ENCODE data around the gene BANF2. TPM values are rescaled to one million over a fixed set of nuclear protein-coding genes. Genes with fewer than 3 reads are reported as not detected.

The BANF2 gene
- total RNA-seq (2012; rRNA removed): not detected in 2 replicates

GRCh38 chr20:17699931-17700351 is at the start of gene BANF2:
Gene BANF2, plus strand, starts transcription at chr20:17699966. Its CDS starts 25,060 bp downstream, at chr20:17725026.
- H3K9me3 ChIP-seq (replicated peaks; ENCODE audit: low read length): no peaks in the 10 kb centered on the region
- no peak within 1 kb of the TSS for H3K9ac ChIP-seq (ENCODE audit: low read depth, low read length)
- H3K27me3 ChIP-seq (ENCODE audit: control insufficient read depth, insufficient read depth, low read length): peaks cover 23% of the 10 kb centered on the region
- H3K4me3 ChIP-seq (ENCODE audit: low read length): no peak within 1 kb of the TSS
- no peaks in the 10 kb centered on the region for H3K4me1 ChIP-seq (ENCODE audit: control insufficient read depth, insufficient read depth, low read length)
- H3K36me3 ChIP-seq (ENCODE audit: insufficient read depth, low read length): no peaks in the 10 kb centered on the region
- H3K4me2 ChIP-seq (ENCODE audit: low read length): no peak within 1 kb of the TSS

GRCh38 chr20:17650301-17651128 is 49.3 kb upstream of the BANF2 start:
- H3K27me3 ChIP-seq (ENCODE audit: control insufficient read depth, insufficient read depth, low read length): no peaks in the 10 kb centered on the region
- H3K9ac ChIP-seq (ENCODE audit: low read depth, low read length): peak overlapping the region; percentile 30
- no peak overlapping the region for H3K4me3 ChIP-seq (ENCODE audit: low read length)
- H3K4me2 ChIP-seq (ENCODE audit: low read length): peak overlapping the region; percentile 28
- H3K9me3 ChIP-seq (replicated peaks; ENCODE audit: low read length): no peaks in the 10 kb centered on the region
- H3K36me3 ChIP-seq (ENCODE audit: insufficient read depth, low read length): peaks cover 57% of the 10 kb centered on the region
- peaks cover 48% of the 10 kb centered on the region for H3K4me1 ChIP-seq (ENCODE audit: control insufficient read depth, insufficient read depth, low read length)

DNA sequence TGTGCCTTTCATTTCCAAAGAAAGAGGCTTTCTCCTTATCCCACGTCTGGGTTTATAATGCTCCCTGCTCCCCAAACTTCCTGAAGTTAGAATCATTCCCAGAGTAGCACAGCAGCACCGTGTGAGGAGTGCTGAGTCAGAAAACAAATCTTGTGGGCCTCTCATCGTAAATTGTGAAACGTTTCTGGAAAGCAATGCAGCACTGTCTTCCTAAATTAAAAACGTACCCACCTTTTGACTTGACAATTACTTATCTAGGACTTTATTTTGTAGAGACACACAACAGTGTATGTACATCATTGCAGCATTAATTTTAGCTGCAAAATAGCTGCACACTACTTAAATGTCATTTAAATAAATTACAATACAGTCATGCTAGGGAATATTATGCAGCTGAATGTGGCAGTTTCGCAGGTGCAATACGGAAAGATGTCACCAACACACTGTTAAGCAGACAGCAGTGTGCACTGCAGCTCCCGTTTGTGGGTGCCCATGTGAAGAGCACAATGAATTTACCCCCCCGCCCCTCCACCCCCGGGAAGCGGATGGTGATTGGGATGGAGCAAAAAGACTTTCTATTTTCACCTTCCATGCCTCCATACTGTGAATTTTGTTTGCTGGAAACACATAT is 48.5 kb upstream of the BANF2 start:
- H3K36me3 ChIP-seq (ENCODE audit: insufficient read depth, low read length): peaks cover 55% of the 10 kb centered on the region
- H3K27me3 ChIP-seq (ENCODE audit: control insufficient read depth, insufficient read depth, low read length): no peaks in the 10 kb centered on the region
- no peak overlapping the region for H3K4me3 ChIP-seq (ENCODE audit: low read length)
- no peaks in the 10 kb centered on the region for H3K9me3 ChIP-seq (replicated peaks; ENCODE audit: low read length)
- H3K4me1 ChIP-seq (ENCODE audit: control insufficient read depth, insufficient read depth, low read length): peaks cover 51% of the 10 kb centered on the region
- H3K4me2 ChIP-seq (ENCODE audit: low read length): peak overlapping the region; percentile 28
- H3K9ac ChIP-seq (ENCODE audit: low read depth, low read length): peak overlapping the region; percentile 30

- Histone ChIP-seq H3K4me1 (ENCODE audit: control insufficient read depth, insufficient read depth, low read length) (peaks cover 51% of the 10 kb centered on the region), H3K4me3 (ENCODE audit: low read length) (no peak overlapping the region), H3K4me2 (ENCODE audit: low read length) (no peak overlapping the region), H3K9me3 (replicated peaks; ENCODE audit: low read length) (no peaks in the 10 kb centered on the region), H3K27me3 (ENCODE audit: control insufficient read depth, insufficient read depth, low read length) (no peaks in the 10 kb centered on the region), H3K36me3 (ENCODE audit: insufficient read depth, low read length) (peaks cover 58% of the 10 kb centered on the region), H3K9ac (ENCODE audit: low read depth, low read length) (no peak overlapping the region)
Measured at GRCh38 chr20:17651760-17652388, 47.9 kb upstream of the BANF2 start.

DNA sequence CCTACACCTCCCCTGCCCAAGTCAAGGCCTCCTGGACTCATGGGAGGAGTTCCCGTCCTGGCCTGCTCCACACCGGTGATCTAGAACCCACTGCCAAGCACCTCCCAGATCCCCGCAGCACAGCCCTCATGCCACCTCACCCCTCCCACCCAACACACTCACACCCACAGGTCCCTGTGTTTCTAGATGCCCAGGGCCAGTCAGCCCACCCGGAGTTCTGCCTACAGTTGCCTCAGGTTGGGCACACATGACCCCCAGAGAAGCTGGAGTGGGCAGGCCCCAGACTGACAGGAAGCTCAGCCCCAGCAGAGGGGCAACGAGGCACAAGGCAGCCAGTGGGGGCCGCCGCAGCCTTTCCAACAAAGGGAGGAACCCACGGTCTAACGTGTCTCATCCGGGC is 47.4 kb upstream of the BANF2 start:
- Histone ChIP-seq H3K4me1 (ENCODE audit: control insufficient read depth, insufficient read depth, low read length) (peaks cover 51% of the 10 kb centered on the region), H3K9ac (ENCODE audit: low read depth, low read length) (no peak overlapping the region), H3K4me2 (ENCODE audit: low read length) (no peak overlapping the region), H3K9me3 (replicated peaks; ENCODE audit: low read length) (no peaks in the 10 kb centered on the region), H3K36me3 (ENCODE audit: insufficient read depth, low read length) (peaks cover 63% of the 10 kb centered on the region), H3K27me3 (ENCODE audit: control insufficient read depth, insufficient read depth, low read length) (no peaks in the 10 kb centered on the region), H3K4me3 (ENCODE audit: low read length) (no peak overlapping the region)

GRCh38 chr20:17653835-17654648 is 45.7 kb upstream of the BANF2 start:
- Histone ChIP-seq H3K4me1 (ENCODE audit: control insufficient read depth, insufficient read depth, low read length) (peaks cover 37% of the 10 kb centered on the region), H3K9me3 (replicated peaks; ENCODE audit: low read length) (peaks cover 4% of the 10 kb centered on the region), H3K4me3 (ENCODE audit: low read length) (no peak overlapping the region), H3K36me3 (ENCODE audit: insufficient read depth, low read length) (peaks cover 69% of the 10 kb centered on the region), H3K4me2 (ENCODE audit: low read length) (no peak overlapping the region), H3K9ac (ENCODE audit: low read depth, low read length) (no peak overlapping the region), H3K27me3 (ENCODE audit: control insufficient read depth, insufficient read depth, low read length) (no peaks in the 10 kb centered on the region)

DNA sequence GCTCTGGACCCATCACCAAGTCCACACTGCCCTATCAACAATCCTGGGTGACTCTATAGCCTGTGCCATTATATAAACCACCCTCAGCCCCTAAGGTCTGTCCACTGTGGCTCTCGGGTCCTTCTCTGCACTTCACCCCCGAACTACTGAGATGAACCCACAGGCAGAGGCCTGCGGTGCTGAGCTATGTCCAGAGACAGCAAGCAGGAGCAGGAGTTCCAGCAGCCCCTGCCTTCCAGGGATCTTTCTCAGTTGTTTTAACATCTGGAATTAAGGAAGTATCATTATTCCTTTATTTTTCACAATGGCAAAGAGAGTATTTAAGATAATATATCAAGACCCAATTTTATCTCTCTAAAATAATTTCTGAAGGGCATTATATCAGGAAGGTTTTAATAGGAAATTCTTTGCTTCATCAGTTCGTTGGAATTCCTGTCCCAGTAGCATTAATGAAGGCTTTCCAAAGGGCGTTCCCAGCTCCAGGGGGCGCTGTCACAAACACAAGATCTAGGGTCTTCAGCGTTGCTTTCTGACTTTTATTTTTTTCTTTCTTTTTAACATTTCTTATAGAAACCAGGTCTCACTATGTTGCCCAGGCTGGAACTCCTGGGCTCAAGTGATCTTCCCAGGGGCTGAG is 45.0 kb upstream of the BANF2 start:
- Histone ChIP-seq H3K36me3 (ENCODE audit: insufficient read depth, low read length) (peaks cover 73% of the 10 kb centered on the region), H3K4me2 (ENCODE audit: low read length) (no peak overlapping the region), H3K9me3 (replicated peaks; ENCODE audit: low read length) (peaks cover 4% of the 10 kb centered on the region), H3K4me3 (ENCODE audit: low read length) (no peak overlapping the region), H3K9ac (ENCODE audit: low read depth, low read length) (peak overlapping the region; percentile 22), H3K27me3 (ENCODE audit: control insufficient read depth, insufficient read depth, low read length) (no peaks in the 10 kb centered on the region), H3K4me1 (ENCODE audit: control insufficient read depth, insufficient read depth, low read length) (peaks cover 34% of the 10 kb centered on the region)

DNA sequence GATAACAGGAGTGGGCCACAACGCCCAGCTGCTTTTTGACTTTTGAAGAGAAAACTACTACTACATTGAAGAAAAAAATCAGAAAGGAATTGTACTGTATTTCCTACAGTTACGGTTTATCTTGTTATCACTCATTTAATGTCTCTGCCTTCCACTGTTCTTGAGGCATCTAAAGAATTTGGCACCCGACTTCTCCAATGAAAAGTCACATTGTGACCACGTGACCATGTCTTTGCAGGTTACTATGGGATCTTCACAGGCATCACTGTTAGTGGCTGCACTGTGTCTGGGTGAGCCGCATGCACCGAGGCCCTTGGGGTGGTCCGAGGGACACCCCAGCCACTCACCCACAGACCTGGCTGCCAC is 44.5 kb upstream of the BANF2 start:
- Histone ChIP-seq H3K4me2 (ENCODE audit: low read length) (no peak overlapping the region), H3K4me3 (ENCODE audit: low read length) (no peak overlapping the region), H3K36me3 (ENCODE audit: insufficient read depth, low read length) (peaks cover 76% of the 10 kb centered on the region), H3K4me1 (ENCODE audit: control insufficient read depth, insufficient read depth, low read length) (peaks cover 34% of the 10 kb centered on the region), H3K27me3 (ENCODE audit: control insufficient read depth, insufficient read depth, low read length) (no peaks in the 10 kb centered on the region), H3K9me3 (replicated peaks; ENCODE audit: low read length) (peaks cover 4% of the 10 kb centered on the region), H3K9ac (ENCODE audit: low read depth, low read length) (peak overlapping the region; percentile 22)

DNA sequence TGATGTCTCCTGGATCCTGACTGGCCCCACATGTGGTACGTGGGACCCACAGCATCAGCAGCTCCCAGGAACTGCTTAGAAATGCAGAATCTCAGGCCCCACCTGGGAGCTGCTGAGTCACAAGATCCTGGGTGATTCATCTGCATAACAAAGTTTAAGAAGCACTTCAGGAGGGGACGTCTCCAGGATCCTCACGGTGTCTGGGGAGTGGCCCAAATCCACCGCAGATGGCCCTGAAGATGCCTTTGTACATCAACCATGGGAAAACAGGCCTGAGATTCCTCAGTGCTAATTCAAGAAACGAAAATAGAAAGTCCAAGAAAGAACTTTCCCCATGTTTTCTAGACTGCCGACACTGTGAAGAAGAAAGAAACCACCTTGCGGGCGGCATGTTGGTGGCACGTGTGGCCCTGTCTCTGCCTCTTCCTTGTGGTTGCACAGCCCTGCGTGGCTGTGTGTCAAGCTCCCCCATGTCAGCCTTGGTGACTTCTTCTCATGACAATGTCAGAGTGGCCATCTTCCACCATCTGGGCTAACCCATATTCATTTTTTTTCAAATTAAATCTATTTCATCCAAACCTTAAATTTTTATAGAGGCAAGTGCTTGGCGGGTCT is 43.8 kb upstream of the BANF2 start:
- no peaks in the 10 kb centered on the region for H3K27me3 ChIP-seq (ENCODE audit: control insufficient read depth, insufficient read depth, low read length)
- peaks cover 73% of the 10 kb centered on the region for H3K36me3 ChIP-seq (ENCODE audit: insufficient read depth, low read length)
- peaks cover 36% of the 10 kb centered on the region for H3K4me1 ChIP-seq (ENCODE audit: control insufficient read depth, insufficient read depth, low read length)
- H3K4me2 ChIP-seq (ENCODE audit: low read length): no peak overlapping the region
- no peak overlapping the region for H3K9ac ChIP-seq (ENCODE audit: low read depth, low read length)
- peaks cover 4% of the 10 kb centered on the region for H3K9me3 ChIP-seq (replicated peaks; ENCODE audit: low read length)
- H3K4me3 ChIP-seq (ENCODE audit: low read length): no peak overlapping the region

- Histone ChIP-seq H3K27me3 (ENCODE audit: control insufficient read depth, insufficient read depth, low read length) (no peaks in the 10 kb centered on the region), H3K4me3 (ENCODE audit: low read length) (no peak overlapping the region), H3K9ac (ENCODE audit: low read depth, low read length) (no peak overlapping the region), H3K4me1 (ENCODE audit: control insufficient read depth, insufficient read depth, low read length) (peaks cover 35% of the 10 kb centered on the region), H3K36me3 (ENCODE audit: insufficient read depth, low read length) (peaks cover 70% of the 10 kb centered on the region), H3K9me3 (replicated peaks; ENCODE audit: low read length) (peaks cover 4% of the 10 kb centered on the region), H3K4me2 (ENCODE audit: low read length) (no peak overlapping the region)
Measured at GRCh38 chr20:17657079-17657825, 42.5 kb upstream of the BANF2 start.
